HG03064 (cell line): ENCODE results near the gene PSMF1.
"Not testable (repeated sequence)": the region's sequence is repeated elsewhere in the genome, so short reads cannot be mapped to it uniquely, and the experiment has no call there.

Source experiments
- ATAC-seq: cut with Tn5 transposase; IDR thresholded peaks from one replicate; pipeline ENCODE4 v1.9.1; 2021; ENCODE audit warnings: low read depth; ENCODE audit not compliant: unreplicated experiment

Gene PSMF1

GRCh38 chr20:1209447-1210387 is 91.3 kb downstream of the PSMF1 start:
- ATAC-seq: no peak

GRCh38 chr20:1210501-1210900 is 92.1 kb downstream of the PSMF1 start:
- no peak for ATAC-seq

- no peak for ATAC-seq
Observed at GRCh38 chr20:1212023-1212422, 93.6 kb downstream of the PSMF1 start.

- no peak for ATAC-seq
Observed at GRCh38 chr20:1212607-1213396, 94.4 kb downstream of the PSMF1 start.

- ATAC-seq: no peak
Observed at GRCh38 chr20:1214838-1215261, 96.4 kb downstream of the PSMF1 start.

GRCh38 chr20:1215386-1216170 is 97.2 kb downstream of the PSMF1 start:
- ATAC-seq: no peak

GRCh38 chr20:1216527-1217427 is 98.4 kb downstream of the PSMF1 start:
- not testable (repeated sequence) for ATAC-seq
